HG02981 (cell line): ENCODE results near the gene CCDC51.

Source experiments
- ATAC-seq: cut with Tn5 transposase; IDR thresholded peaks from one replicate; pipeline ENCODE4 v1.9.1; 2021; ENCODE audit warnings: mild to moderate bottlenecking, moderate library complexity; ENCODE audit not compliant: unreplicated experiment

Gene CCDC51

DNA sequence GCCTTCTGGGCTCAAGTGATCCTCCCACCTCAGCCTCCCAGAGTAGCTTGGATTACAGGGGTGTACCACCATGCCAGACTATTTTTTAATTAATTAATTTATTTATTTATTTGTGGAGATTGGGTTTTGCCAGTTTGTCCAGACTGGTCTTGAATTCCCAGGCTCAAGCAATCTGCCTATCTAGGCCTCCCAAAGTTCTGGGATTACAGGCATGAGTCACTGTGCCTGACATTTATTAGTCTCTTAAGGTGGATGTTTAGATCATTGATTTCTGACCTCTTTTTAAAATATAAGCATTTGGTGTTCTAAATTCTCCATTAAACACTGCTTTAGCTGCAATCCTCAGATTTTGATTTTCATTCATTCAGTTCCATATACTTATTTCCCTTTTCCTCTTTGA is 52.3 kb downstream of the CCDC51 start:
- ATAC-seq = no peak
